Right lobe of liver (tissue), 6 donors: ENCODE data around the gene ASB13. TPM values are rescaled to one million over a fixed set of nuclear protein-coding genes. Genes with fewer than 3 reads are reported as not detected.

Source experiments
- ATAC-seq, 4 donors: fragments of 200-7000 bp; cut with Tn5 transposase; one replicate each; pipeline ENCODE4 v1.9.1; 2020; ENCODE audit warnings: mild to moderate bottlenecking in 4 of 4, moderate library complexity in 4 of 4
- DNase-seq, 3 donors: peaks; one replicate each; pipeline ENCODE4 v3.0.0-alpha.2; 2020
- H3K27ac ChIP-seq, 3 donors: fragments of 200-600 bp; one replicate each; pipeline ENCODE4 v1.8.0; 2022
- H3K27me3 ChIP-seq, 2 donors: fragments of 200-600 bp; one replicate each; pipeline ENCODE4 v1.8.0; 2022
- H3K36me3 ChIP-seq, 4 donors: fragments of 200-600 bp; sonication (generic) in 1 of 4; one replicate each; pipeline versions ENCODE4 v1.5.1 to v1.8.0; 2017 to 2022; ENCODE audit warnings: control low read depth in 1 of 4
- H3K4me1 ChIP-seq, 4 donors: fragments of 200-600 bp; sonication (generic) in 1 of 4; one replicate each; pipeline versions ENCODE4 v1.5.1 to v1.8.0; 2017 to 2022; ENCODE audit warnings: control low read depth in 1 of 4
- H3K4me3 ChIP-seq, 3 donors: fragments of 200-600 bp; one replicate each; pipeline ENCODE4 v1.8.0; 2022
- H3K9me3 ChIP-seq, 4 donors: fragments of 200-600 bp; sonication (generic) in 1 of 4; one replicate each; pipeline versions ENCODE4 v1.5.1 to v1.8.0; 2017 to 2022; ENCODE audit warnings: control low read depth in 1 of 4
- POLR2A ChIP-seq: fragments of 450-650 bp; IDR thresholded peaks from one replicate; pipeline ENCODE4 v1.6.1; 2017; ENCODE audit warnings: antibody characterized with exemption, mild to moderate bottlenecking
- WGBS: methylation state at CpG from one replicate; pipeline ENCODE4 v1.1.6; 2018; ENCODE audit warnings: low coverage, low lambda C conversion rate; ENCODE audit not compliant: insufficient coverage; ENCODE audit errors: missing lambda C conversion rate; 5-methylcytosine and 5-hydroxymethylcytosine counted together
- intact Hi-C, 2 donors: fragments of 100-400 bp; cut with DNase I; formaldehyde crosslinking; loops; one replicate each; pipeline versions ENCODE4 v1.11.2 to v1.14.1; 2022
- total RNA-seq, 6 experiments: library from RNA; depleted of rRNA in 2 of 6; stranded (reverse); fragments of >200 nt in 2 of 6; fragmentation: NEBNext Ultra II Directional in 3 of 6; extraction: Animal tissue kit (Norgen Biotek cat#: 25700) in 3 of 6; gene quantifications; one replicate each; pipeline versions ENCODE4 v1.1.0 to v1.2.4, GENCODE V29; 2016 to 2023
- TF ChIP-seq, protein P1 (sequence below), 4 donors: fragments of 200-600 bp in 3 of 4; fragments of 450-650 bp in 1 of 4; IDR thresholded peaks; one replicate each; pipeline versions ENCODE4 v1.5.1 to v1.8.0; 2016 to 2022; ENCODE audit warnings: antibody characterized with exemption in 4 of 4, mild to moderate bottlenecking in 2 of 4
- donor health status: DM: no; HTN: yes; CAD: no.
- donor health status: DM: no; HTN: no; CAD: no.
- donor health status: DM: no; HTN: no; CAD: no.
- donor health status: DM: no; HTN: yes; CAD: no.
- donor health status: DM: no; HTN: yes; CAD: no.

ASB13 gene
- total RNA-seq, 6 experiments from 2014 or later, result 19.7 to 117 (median 64.7) TPM

GRCh38 chr10:5614155-5614721, 52.2 kb downstream of the ASB13 start:
- no peaks in the 10 kb centered on the region for H3K9me3 ChIP-seq
- no peak for TF ChIP-seq POLR2A
- TF ChIP-seq, protein P1, sequence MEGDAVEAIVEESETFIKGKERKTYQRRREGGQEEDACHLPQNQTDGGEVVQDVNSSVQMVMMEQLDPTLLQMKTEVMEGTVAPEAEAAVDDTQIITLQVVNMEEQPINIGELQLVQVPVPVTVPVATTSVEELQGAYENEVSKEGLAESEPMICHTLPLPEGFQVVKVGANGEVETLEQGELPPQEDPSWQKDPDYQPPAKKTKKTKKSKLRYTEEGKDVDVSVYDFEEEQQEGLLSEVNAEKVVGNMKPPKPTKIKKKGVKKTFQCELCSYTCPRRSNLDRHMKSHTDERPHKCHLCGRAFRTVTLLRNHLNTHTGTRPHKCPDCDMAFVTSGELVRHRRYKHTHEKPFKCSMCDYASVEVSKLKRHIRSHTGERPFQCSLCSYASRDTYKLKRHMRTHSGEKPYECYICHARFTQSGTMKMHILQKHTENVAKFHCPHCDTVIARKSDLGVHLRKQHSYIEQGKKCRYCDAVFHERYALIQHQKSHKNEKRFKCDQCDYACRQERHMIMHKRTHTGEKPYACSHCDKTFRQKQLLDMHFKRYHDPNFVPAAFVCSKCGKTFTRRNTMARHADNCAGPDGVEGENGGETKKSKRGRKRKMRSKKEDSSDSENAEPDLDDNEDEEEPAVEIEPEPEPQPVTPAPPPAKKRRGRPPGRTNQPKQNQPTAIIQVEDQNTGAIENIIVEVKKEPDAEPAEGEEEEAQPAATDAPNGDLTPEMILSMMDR (IDR thresholded peaks at IDR 0.05), result no peak
- H3K4me3 ChIP-seq, result no peak overlapping the region
- H3K27ac ChIP-seq, result peak overlapping the region in 2 of 3 donors; percentile 52 to 64
- ATAC-seq (peak; percentile 64 to 84 (median 82)), DNase-seq (no peak)
- WGBS, result 63% methylated on average over 3 of the region's 4 CpGs
- intact Hi-C loops, result loop anchor here in 1 of 2 donors (10.0 kb wide), 1 partner anchor 79 kb away; no protein-coding TSS in a partner anchor
- peaks cover 0 to 26% (median 7%) of the 10 kb centered on the region in 4 donors for H3K4me1 ChIP-seq
- H3K27me3 ChIP-seq, result no peaks in the 10 kb centered on the region
- no peaks in the 10 kb centered on the region for H3K36me3 ChIP-seq

DNA sequence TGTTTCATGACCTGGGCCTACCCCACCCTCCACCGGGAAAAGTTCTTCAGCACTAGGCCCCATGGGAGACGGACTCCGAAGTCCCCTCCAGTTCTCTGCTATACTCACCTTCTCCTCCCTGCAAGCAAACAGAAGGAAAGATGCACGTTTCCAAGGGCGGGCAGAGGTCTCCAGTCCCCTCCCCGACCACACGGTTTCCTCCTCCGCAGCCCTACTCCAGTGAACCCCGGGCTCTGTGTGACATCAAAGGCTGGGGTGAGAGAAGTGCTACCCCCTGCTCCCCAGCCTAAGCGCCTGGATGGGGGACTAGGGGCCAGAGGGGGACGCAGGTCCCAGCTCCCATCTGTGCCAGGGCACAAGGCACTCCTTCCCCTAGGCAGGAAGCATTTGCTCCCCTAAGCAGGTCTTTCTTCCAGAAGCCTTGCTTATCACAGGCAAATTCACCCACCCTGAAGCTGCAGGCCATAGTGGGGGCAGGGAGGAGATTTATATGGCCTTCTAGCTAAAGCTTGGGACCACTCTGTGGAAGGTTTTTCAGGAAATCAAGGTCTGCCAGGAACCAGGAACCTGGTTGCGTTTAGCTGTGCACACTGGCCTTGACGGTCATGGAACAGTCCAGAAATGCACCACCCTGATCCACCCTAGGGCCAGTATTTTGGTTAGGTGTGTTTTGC, 52.8 kb downstream of the ASB13 start:
- Histone ChIP-seq H3K27ac (peak overlapping the region in 2 of 3 donors; percentile 52 to 64), H3K27me3 (no peaks in the 10 kb centered on the region), H3K36me3 (no peaks in the 10 kb centered on the region), H3K4me3 (no peak overlapping the region), H3K9me3 (no peaks in the 10 kb centered on the region), H3K4me1 (peaks cover 0 to 30% (median 7%) of the 10 kb centered on the region in 4 donors)
- ATAC-seq (no peak), DNase-seq (peak in 1 of 3 donors; percentile 82)
- intact Hi-C loops, result loop anchor here in 1 of 2 donors (10.0 kb wide), 1 partner anchor 79 kb away; no protein-coding TSS in a partner anchor
- WGBS, result 20% methylated on average over 1 of the region's 13 CpGs
- no peak for TF ChIP-seq POLR2A
- TF ChIP-seq, protein P1 (IDR thresholded peaks at IDR 0.05), result no peak

GRCh38 chr10:5611899-5612680, 54.3 kb downstream of the ASB13 start:
- Histone ChIP-seq H3K4me3 (no peak overlapping the region), H3K4me1 (peaks cover 0 to 34% (median 7%) of the 10 kb centered on the region in 4 donors), H3K27ac (no peak overlapping the region), H3K27me3 (no peaks in the 10 kb centered on the region), H3K36me3 (no peaks in the 10 kb centered on the region), H3K9me3 (no peaks in the 10 kb centered on the region)
- 81% methylated on average over 10 of the region's 15 CpGs for WGBS
- intact Hi-C loops, result loop anchor here in 1 of 2 donors (10.0 kb wide), 1 partner anchor 77 kb away; no protein-coding TSS in a partner anchor
- TF ChIP-seq POLR2A, result no peak
- TF ChIP-seq, protein P1 (IDR thresholded peaks at IDR 0.05), result no peak
- DNase-seq (no peak), ATAC-seq (no peak)

DNA sequence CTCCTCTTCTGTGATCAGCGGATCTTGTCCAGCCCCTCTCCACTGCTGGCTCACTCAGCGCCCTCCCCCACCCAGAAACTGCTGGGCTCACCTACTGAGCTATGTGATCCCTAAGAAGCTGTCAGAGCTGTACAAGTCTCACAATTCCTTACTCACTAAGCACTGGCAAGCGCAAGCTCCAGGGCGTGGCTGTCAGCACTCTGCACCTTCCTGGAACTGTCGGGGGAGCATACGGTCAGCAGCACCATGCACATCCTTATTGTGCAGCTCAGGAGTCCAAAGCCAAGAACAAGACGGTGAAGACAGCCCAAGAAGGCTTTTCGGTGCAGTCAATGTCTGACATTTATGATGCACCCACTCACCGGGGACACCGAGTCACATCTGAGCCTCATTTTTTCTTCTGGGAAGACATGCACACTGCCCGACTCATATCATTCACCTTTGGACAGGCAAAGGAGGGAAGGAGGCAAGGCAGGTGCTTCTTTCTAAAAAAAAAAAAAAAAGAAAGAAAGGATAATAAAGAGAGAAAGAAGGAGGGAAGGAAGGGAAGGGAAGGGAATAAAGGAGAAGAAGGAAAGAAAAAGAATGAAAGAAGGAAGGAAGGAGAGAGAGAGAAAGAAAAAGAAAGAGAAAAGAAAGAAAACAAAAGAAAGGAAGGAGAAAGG, 56.3 kb downstream of the ASB13 start:
- no peaks in the 10 kb centered on the region for H3K27me3 ChIP-seq
- ATAC-seq (no peak), DNase-seq (no peak)
- H3K27ac ChIP-seq, result peak overlapping the region in 2 of 3 donors; percentile 33 to 47
- intact Hi-C loops, result loop anchor here (10.0 kb wide), 2 partner anchors 75 to 155 kb away; no protein-coding TSS in a partner anchor
- no peaks in the 10 kb centered on the region for H3K36me3 ChIP-seq
- H3K9me3 ChIP-seq, result no peaks in the 10 kb centered on the region
- H3K4me1 ChIP-seq, result peaks cover 0 to 34% (median 7%) of the 10 kb centered on the region in 4 donors
- WGBS, result 58% methylated on average over 5 of the region's 11 CpGs
- TF ChIP-seq POLR2A, result no peak
- TF ChIP-seq, protein P1 (IDR thresholded peaks at IDR 0.05), result no peak
- H3K4me3 ChIP-seq, result no peak overlapping the region
